ENCODE measurements around the gene SPPL2B. TPM values are rescaled to one million over a fixed set of nuclear protein-coding genes. Genes with fewer than 3 reads are reported as not detected.
"Not testable (repeated sequence)": the region's sequence is repeated elsewhere in the genome, so short reads cannot be mapped to it uniquely, and the experiment has no call there.

Gene SPPL2B
- total and polyA plus RNA-seq, 9 donors: 1.5 to 66.6 (median 47.9) TPM

DNA sequence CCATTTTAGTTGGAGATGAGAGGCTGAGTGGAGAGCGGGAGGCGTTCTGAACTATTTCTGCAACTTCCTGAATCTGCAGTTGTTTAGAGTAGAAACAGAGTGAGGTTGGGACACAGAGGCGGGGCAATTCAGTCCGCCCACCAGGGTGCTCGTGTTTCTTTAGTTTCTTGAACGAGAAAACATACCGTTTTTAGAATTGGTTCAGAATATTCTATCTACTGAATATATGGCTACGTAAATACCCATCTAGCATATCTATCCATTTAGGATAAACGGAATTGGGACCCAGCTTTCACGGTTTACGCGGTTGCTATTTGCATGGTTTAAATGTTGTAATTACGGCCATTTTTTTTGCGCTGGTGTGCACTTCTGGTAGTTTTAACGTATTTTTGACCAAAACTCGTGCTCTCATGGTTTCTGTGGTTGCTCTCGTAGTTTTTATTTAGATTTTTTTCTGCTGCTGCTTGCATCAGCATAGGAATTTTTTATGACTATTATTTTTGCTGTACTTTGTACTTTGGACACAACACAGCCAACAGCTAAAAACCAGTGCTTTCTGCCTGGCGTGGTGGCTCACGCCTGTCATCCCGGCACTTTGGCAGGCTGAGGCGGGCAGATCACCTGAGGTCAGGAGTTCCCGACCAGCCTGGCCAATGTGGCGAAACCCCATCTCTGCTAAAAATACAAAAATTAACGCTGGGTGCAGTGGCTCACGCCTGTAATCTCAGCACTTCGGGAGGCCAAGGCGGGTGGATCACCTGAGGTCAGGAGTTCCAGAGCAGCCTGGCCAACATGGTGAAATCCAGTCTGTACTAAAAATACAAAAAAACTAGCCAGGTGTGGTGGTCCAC, 66.2 kb downstream of the SPPL2B start:
- TF ChIP-seq, protein P1, sequence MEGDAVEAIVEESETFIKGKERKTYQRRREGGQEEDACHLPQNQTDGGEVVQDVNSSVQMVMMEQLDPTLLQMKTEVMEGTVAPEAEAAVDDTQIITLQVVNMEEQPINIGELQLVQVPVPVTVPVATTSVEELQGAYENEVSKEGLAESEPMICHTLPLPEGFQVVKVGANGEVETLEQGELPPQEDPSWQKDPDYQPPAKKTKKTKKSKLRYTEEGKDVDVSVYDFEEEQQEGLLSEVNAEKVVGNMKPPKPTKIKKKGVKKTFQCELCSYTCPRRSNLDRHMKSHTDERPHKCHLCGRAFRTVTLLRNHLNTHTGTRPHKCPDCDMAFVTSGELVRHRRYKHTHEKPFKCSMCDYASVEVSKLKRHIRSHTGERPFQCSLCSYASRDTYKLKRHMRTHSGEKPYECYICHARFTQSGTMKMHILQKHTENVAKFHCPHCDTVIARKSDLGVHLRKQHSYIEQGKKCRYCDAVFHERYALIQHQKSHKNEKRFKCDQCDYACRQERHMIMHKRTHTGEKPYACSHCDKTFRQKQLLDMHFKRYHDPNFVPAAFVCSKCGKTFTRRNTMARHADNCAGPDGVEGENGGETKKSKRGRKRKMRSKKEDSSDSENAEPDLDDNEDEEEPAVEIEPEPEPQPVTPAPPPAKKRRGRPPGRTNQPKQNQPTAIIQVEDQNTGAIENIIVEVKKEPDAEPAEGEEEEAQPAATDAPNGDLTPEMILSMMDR (IDR thresholded peaks at IDR 0.05): no peak
- TF ChIP-seq EP300 (IDR thresholded peaks at IDR 0.05): no peak
- TF ChIP-seq POLR2A (IDR thresholded peaks at IDR 0.05): no peak
- H3K27ac ChIP-seq: no peak overlapping the region
- intact Hi-C loops (cut with DNase I): loop anchor here in 2 of 4 donors (5.0 to 10.0 kb wide), 4 partner anchors 120 to 242 kb away; partner anchors contain the start of genes AP3D1 (in 2 of the 2), PLEKHJ1 (in 1 of the 2) and SF3A2 (in 1 of the 2)

DNA sequence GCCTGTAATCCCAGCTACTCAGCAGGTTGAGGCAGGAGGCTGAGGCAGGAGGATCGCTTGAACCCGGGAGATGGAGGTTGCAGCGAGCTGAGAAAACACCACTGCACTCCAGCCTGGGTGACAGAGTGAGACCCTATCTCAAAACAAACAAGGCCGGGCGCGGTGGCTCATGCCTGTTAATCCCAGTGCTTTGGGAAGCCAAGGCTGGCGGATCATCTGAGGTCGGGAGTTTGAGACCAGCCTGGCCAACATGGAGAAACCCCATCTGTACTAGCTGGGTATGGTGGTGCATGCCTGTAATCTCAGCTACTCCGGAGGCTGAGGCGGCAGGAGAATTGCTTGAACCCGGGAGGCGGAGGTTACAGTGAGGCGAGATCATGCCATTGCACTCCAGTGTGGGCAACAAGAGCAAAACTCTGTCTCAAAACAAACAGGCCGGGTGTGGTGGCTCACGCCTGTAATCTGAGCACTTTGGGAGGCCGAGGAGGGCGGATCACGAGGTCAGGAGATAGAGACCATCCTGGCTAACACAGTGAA, 66.9 kb downstream of the SPPL2B start:
- H3K36me3 ChIP-seq; DNase-seq; H3K4me1 ChIP-seq (ENCODE audit: insufficient read depth); H3K27ac ChIP-seq; H3K9me3 ChIP-seq; H3K27me3 ChIP-seq; H3K4me3 ChIP-seq: not testable (repeated sequence)
- 74 to 86% (median 82%) methylated on average over 18 of the region's 18 CpGs for WGBS, 3 donors
- intact Hi-C loops (cut with DNase I): loop anchor here in 2 of 4 donors (5.0 to 10.0 kb wide), 3 partner anchors 121 to 243 kb away; partner anchors contain the start of gene AP3D1 (in 2 of the 2)

More for the DNA sequence above, 66.2 kb downstream of the SPPL2B start:
- H3K4me3 ChIP-seq: no peak overlapping the region
- H3K4me1 ChIP-seq (ENCODE audit: insufficient read depth): no peaks in the 10 kb centered on the region
- no peaks in the 10 kb centered on the region for H3K9me3 ChIP-seq
- no peak for DNase-seq
- 56 to 70% (median 67%) methylated on average over 27 of the region's 27 CpGs for WGBS, 3 donors
- H3K27me3 ChIP-seq: no peaks in the 10 kb centered on the region
- H3K36me3 ChIP-seq: no peaks in the 10 kb centered on the region

DNA sequence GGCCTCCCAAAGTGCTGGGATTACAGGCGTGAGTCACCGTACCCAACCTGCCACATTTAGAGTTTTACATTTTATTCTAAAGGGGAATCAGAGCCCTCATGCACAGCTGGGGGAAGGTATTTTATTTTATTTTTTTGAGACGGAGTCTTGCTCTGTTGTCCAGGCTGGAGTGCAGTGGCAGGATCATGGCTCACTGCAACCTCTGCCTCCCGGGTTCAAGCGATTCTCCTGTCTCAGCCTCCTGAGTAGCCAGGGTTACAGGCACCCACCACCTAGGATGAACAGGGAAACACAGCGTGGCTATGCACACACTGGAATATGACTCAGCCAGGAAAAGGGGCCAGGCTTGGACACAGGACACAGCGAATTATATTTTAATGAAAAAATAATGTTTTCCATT, 68.7 kb downstream of the SPPL2B start:
- not testable (repeated sequence) for H3K4me3 ChIP-seq; DNase-seq; H3K36me3 ChIP-seq; H3K9me3 ChIP-seq; H3K27ac ChIP-seq; H3K4me1 ChIP-seq (ENCODE audit: insufficient read depth); H3K27me3 ChIP-seq
- WGBS, 3 donors: 92 to 95% (median 92%) methylated on average over 7 of the region's 7 CpGs
- intact Hi-C loops (cut with DNase I): loop anchor here in 2 of 4 donors (5.0 to 10.0 kb wide), 3 partner anchors 122 to 245 kb away; partner anchors contain the start of gene AP3D1 (in 2 of the 2)

DNA sequence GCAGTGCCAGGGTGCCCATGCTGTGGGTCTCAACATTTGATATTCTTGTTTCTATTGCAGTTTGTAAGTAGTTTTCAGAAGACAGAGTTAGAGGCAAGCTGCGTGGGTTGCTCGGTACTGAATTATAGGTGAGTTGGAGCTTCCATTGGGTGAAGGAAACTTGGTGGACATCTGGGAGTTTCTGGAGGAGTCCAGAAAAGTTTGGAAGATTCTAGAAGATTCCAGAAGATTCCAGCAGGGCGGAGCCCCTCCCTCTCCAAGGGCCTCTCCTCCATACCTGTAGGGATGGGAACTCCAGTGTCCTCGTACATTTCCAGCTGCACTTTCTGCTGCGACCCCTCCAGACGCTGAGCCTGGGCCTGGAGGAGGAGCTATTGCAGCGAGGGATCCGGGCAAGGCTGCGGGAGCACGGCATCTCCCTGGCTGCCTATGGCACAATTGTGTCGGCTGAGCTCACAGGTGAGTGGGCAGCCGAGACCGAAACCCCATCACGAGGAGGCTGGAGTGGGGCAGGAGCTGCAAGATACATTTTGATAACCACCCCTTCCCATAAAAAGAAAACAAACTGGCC, 70.3 kb downstream of the SPPL2B start:
- 77 to 81% (median 79%) methylated on average over 14 of the region's 14 CpGs for WGBS, 3 donors
- Histone ChIP-seq H3K9me3 (no peaks in the 10 kb centered on the region), H3K4me1 (ENCODE audit: insufficient read depth) (no peaks in the 10 kb centered on the region), H3K27ac (no peak overlapping the region), H3K36me3 (no peaks in the 10 kb centered on the region), H3K4me3 (no peak overlapping the region), H3K27me3 (no peaks in the 10 kb centered on the region)
- TF ChIP-seq, protein P1 (IDR thresholded peaks at IDR 0.05): no peak
- TF ChIP-seq EP300 (IDR thresholded peaks at IDR 0.05) (no peak), POLR2A (IDR thresholded peaks at IDR 0.05) (no peak)
- intact Hi-C loops (cut with DNase I): loop anchor here in 2 of 4 donors (5.0 to 10.0 kb wide), 3 partner anchors 124 to 247 kb away; partner anchors contain the start of gene AP3D1 (in 2 of the 2)
- DNase-seq: no peak

DNA sequence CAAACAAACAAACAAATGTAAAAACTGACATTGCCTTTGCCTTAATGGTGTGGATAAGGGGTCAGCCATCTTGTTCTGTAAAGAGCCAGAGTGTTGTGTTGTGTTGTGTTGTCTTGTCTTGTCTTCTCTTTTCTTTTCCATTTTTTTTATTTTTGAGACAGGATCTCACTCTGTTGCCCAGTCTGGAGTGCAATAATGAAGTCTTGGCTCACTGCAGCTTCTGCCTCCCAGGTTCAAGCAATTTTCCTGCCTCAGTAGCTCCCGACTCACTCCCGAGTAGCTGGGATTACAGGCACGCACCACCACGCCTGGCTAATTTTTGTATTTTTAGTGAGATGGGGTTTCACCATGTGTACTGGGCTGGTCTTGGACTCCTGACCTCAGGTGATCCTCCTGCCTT, 71.1 kb downstream of the SPPL2B start:
- Histone ChIP-seq H3K27me3 (no peaks in the 10 kb centered on the region), H3K9me3 (no peaks in the 10 kb centered on the region), H3K4me1 (ENCODE audit: insufficient read depth) (no peaks in the 10 kb centered on the region), H3K36me3 (no peaks in the 10 kb centered on the region), H3K27ac (no peak overlapping the region), H3K4me3 (no peak overlapping the region)
- DNase-seq: no peak
- intact Hi-C loops (cut with DNase I): loop anchor here in 2 of 4 donors (5.0 to 10.0 kb wide), 3 partner anchors 125 to 247 kb away; partner anchors contain the start of gene AP3D1 (in 2 of the 2)
- WGBS, 3 donors: 92 to 97% (median 93%) methylated on average over 4 of the region's 4 CpGs
- TF ChIP-seq EP300 (IDR thresholded peaks at IDR 0.05) (no peak), POLR2A (IDR thresholded peaks at IDR 0.05) (no peak)
- TF ChIP-seq, protein P1 (IDR thresholded peaks at IDR 0.05): no peak

Data from ovary (tissue), 9 donors.